Cardiac muscle cell (in vitro differentiated cells and primary cell): ENCODE measurements around the gene OSBP2. TPM values are rescaled to one million over a fixed set of nuclear protein-coding genes. Genes with fewer than 3 reads are reported as not detected.

ENCODE experiments used
- DNase-seq, 2 donors: peaks; one replicate each; pipeline versions ENCODE4 v3.0.0 to v3.0.0-alpha.2; 2010 to 2017; ENCODE audit warnings: low read depth in 1 of 2, low spot score in 1 of 2
- H3K27ac ChIP-seq: fragments of 200-600 bp; sonication (generic); 2 replicates; pipeline ENCODE4 v1.5.1; 2016
- H3K27me3 ChIP-seq: fragments of 200-600 bp; sonication (generic); 2 replicates; pipeline ENCODE4 v1.6.0; 2016; ENCODE audit warnings: control low read depth
- H3K36me3 ChIP-seq: fragments of 200-600 bp; sonication (generic); 2 replicates; pipeline ENCODE4 v1.5.1; 2016; ENCODE audit warnings: control low read depth
- H3K4me1 ChIP-seq: fragments of 200-600 bp; sonication (generic); 2 replicates; pipeline ENCODE4 v1.8.1; 2017; ENCODE audit warnings: low read depth, mild to moderate bottlenecking, mixed run types
- H3K4me3 ChIP-seq: fragments of 200-600 bp; sonication (generic); 2 replicates; pipeline ENCODE4 v1.5.1; 2016; ENCODE audit warnings: mild to moderate bottlenecking
- H3K9me3 ChIP-seq: fragments of 200-600 bp; sonication (generic); 2 replicates; pipeline ENCODE4 v1.5.1; 2017; ENCODE audit warnings: low read depth, mild to moderate bottlenecking, control low read depth
- polyA plus RNA-seq: library from polyadenylated mRNA; unstranded; fragments of >200 nt; fragmentation: Nextera tagmentation; extraction: Ambion mirVana; gene quantifications from 2 replicates; pipeline ENCODE4 v1.2.1, GENCODE V29; 2016
- total RNA-seq: library from RNA; depleted of rRNA; stranded (reverse); fragments of >200 nt; gene quantifications from 2 replicates; pipeline ENCODE4 v1.2.3, GENCODE V29; 2016
- TF ChIP-seq, protein P1 (sequence below): IDR thresholded peaks from 2 replicates; pipeline ENCODE4 v1.5.1; 2012; ENCODE audit warnings: low read depth, mild to moderate bottlenecking, low read length

The OSBP2 gene
- total and polyA plus RNA-seq, 2 experiments from 2014 or later = 19.4 to 32.5 TPM

DNA sequence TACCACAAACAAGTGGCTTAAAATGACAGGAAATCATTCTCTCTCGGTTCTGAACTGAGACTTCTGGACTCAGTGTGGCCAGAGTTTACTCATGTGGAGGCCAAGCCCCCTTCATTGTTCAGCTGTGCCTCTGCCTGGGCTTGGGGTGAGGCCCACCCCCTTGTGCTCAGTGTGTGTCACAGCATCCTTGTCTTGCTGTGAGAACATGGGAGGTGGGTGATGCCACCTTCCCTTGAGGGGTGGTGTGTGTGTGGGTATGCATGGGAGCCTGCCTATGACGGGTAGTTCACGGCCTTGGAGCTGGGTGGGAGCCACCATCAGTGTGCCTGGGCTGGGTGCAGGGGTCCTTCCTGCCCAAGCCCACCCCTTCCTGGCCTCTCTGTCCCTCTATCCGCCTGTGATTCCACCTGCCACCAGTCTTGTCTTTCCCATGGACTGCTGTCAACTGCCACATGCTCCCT is 172.2 kb downstream of the OSBP2 start:
- Histone ChIP-seq H3K36me3 (no peaks in the 10 kb centered on the region), H3K27me3 (no peaks in the 10 kb centered on the region), H3K4me3 (no peak overlapping the region), H3K27ac (no peak overlapping the region), H3K4me1 (peaks cover 10% of the 10 kb centered on the region), H3K9me3 (no peaks in the 10 kb centered on the region)
- TF ChIP-seq, protein P1, sequence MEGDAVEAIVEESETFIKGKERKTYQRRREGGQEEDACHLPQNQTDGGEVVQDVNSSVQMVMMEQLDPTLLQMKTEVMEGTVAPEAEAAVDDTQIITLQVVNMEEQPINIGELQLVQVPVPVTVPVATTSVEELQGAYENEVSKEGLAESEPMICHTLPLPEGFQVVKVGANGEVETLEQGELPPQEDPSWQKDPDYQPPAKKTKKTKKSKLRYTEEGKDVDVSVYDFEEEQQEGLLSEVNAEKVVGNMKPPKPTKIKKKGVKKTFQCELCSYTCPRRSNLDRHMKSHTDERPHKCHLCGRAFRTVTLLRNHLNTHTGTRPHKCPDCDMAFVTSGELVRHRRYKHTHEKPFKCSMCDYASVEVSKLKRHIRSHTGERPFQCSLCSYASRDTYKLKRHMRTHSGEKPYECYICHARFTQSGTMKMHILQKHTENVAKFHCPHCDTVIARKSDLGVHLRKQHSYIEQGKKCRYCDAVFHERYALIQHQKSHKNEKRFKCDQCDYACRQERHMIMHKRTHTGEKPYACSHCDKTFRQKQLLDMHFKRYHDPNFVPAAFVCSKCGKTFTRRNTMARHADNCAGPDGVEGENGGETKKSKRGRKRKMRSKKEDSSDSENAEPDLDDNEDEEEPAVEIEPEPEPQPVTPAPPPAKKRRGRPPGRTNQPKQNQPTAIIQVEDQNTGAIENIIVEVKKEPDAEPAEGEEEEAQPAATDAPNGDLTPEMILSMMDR = no peak
- no peak for DNase-seq

DNA sequence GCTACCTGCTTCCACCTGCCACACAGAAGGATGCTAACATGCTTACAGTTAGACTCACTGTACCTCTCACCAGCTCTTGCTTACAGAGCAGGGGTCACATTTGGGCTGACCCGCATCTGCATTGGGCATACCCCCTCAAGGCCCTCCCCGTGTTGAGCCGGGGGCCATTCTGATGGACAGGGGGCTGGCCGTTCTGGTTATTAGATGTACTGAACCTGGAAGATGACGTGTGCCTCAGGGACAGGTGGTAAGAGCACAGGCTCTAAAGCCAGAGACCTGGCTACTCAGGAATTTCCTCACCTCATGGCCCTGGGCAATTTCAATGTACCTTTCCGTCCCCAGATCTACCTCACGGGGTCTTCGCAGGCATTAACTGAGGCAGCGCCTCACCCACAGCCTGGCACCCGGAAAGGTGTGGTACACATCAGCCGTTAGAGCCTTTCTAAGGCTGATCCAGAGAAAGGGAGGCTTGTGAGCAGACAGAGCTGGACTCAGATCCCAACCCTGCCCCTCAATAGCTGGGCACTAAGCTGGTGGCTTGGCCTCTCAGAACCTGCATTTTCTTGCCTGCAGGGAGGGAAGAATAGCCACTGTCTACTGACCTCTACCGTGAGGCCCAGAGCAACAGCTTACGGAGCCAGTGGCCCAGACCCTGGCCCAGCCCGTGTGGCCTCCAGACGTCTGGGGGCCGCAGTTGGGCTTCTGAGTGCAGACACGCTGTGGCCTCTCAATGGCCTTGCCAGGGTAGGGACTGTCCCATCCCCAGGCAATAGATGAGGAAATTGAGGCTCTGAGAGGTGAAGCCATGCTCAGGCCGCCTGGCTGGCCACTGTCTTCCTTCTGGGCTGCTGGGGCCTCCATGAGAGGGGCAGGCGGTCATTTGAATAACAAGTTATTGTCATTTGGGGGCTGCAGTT is 173.3 kb downstream of the OSBP2 start:
- H3K27ac ChIP-seq = no peak overlapping the region
- TF ChIP-seq, protein P1 = no peak

DNA sequence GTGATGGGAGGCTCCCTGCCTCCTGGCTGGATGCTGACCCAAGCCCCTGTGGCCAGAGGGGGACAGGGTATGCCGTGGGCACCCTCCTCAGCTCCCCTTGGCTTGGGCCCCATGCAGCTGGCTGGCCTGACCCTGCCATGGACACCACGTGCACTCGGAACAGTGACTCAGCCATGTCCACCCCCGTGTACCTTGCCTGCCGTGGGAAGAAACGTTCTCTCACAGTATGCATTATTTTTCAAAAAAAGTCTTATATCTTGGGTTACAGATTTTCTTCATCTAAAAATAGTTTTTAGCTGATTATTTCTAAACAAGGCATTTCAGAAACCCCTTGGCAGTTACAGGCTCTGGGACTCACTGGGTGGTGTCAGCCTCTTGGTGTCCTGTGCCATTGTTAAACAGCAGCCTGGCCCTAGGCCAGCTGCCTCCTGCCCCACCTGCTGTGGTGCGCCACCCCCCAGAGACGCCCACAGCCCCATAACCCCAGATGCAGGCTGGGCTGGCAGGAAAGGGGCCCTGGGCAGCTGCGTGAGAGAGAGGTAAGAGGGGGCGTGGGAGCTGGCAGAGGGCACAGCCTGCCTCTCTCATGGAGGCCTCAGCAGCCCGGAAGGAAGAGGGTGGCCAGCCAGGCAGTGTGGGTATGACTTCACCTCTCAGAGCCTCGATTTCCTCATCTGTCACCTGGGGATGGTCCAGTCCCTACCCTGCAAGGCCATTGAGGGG is 174.2 kb downstream of the OSBP2 start:
- H3K9me3 ChIP-seq = no peaks in the 10 kb centered on the region
- H3K27ac ChIP-seq = no peak overlapping the region
- H3K27me3 ChIP-seq = no peaks in the 10 kb centered on the region
- no peaks in the 10 kb centered on the region for H3K36me3 ChIP-seq
- TF ChIP-seq, protein P1 = no peak
- no peak for DNase-seq
- no peaks in the 10 kb centered on the region for H3K4me1 ChIP-seq
- no peak overlapping the region for H3K4me3 ChIP-seq

More for the DNA sequence above, 173.3 kb downstream of the OSBP2 start:
- no peaks in the 10 kb centered on the region for H3K27me3 ChIP-seq
- H3K4me3 ChIP-seq = no peak overlapping the region
- no peak for DNase-seq
- no peaks in the 10 kb centered on the region for H3K36me3 ChIP-seq
- H3K4me1 ChIP-seq = peaks cover 8% of the 10 kb centered on the region
- H3K9me3 ChIP-seq = no peaks in the 10 kb centered on the region

DNA sequence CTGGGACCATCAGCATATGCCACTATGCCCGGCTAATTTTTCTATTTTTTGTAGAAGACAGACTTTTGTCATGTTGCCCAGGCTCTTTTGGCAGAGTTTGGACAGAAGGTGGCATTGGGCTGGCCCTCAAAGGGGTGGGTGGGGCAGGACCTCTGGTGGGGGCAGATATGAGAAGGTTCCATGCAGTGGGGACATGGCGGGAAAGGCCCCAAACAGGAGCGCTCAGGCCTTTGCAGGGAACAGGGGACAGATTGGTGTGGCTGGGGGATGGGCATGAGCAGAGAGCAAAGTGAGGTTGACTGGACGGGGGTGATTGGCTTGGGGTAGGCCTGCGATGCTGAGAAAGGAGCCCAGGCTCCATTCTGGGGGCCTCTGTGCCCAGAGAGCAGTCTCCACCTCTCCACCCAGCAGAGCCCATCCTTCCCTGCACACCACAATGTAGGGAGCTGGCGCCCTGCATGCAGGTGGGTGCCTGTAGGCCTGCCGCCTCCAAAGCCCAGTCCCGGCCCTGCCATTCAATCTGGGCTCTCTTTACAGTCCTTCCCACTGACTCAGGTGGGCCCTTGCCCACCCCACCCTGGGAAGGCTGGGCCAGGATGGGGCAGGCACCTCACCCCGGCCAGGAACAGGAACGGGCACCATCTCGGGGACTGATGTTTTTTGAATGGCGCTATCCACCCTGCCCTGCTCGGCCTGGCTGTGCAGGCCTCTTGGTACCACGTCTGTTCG is 175.2 kb downstream of the OSBP2 start:
- TF ChIP-seq, protein P1 = no peak
- H3K4me1 ChIP-seq = no peaks in the 10 kb centered on the region
- no peak overlapping the region for H3K27ac ChIP-seq
- no peaks in the 10 kb centered on the region for H3K36me3 ChIP-seq
- no peaks in the 10 kb centered on the region for H3K27me3 ChIP-seq
- no peak for DNase-seq
- H3K9me3 ChIP-seq = no peaks in the 10 kb centered on the region
- H3K4me3 ChIP-seq = no peak overlapping the region

GRCh38 chr22:30870451-30871345 is 176.0 kb downstream of the OSBP2 start:
- no peak for DNase-seq
- H3K27me3 ChIP-seq = no peaks in the 10 kb centered on the region
- H3K27ac ChIP-seq = no peak overlapping the region
- no peaks in the 10 kb centered on the region for H3K9me3 ChIP-seq
- no peaks in the 10 kb centered on the region for H3K4me1 ChIP-seq
- no peaks in the 10 kb centered on the region for H3K36me3 ChIP-seq
- TF ChIP-seq, protein P1 = no peak
- H3K4me3 ChIP-seq = no peak overlapping the region
